K562 (cell line): ENCODE measurements around the gene MIEN1. TPM values are rescaled to one million over a fixed set of nuclear protein-coding genes. Genes with fewer than 3 reads are reported as not detected.

ENCODE experiments used
- ATAC-seq: fragments of 200-7000 bp; cut with Tn5 transposase; 3 replicates; pipeline ENCODE4 v1.9.1; 2020; ENCODE audit warnings: moderate library complexity
- BruUV-seq: library from RNA; stranded (reverse); fragments of 400-500 nt; replicated peaks from 2 replicates; lab custom pipeline; 2021; lab: Mats Ljungman, UMichigan
- CTCF ChIA-PET: fragments of 300-600 bp; formaldehyde crosslinking; extraction: SDS; loops from one replicate; lab custom pipeline; 2021; ENCODE audit warnings: low intra/inter-chr PET ratio; lab: Yijun Ruan, JAX
- POLR2A ChIA-PET: fragments of 300-600, 350-650 bp; sonication (Branson Sonifier 250); formaldehyde crosslinking; extraction: SDS; loops from one replicate; lab custom pipeline; 2021; ENCODE audit warnings: antibody characterized with exemption, inconsistent platforms; lab: Yijun Ruan, JAX
- DNase-seq, 4 experiments: peaks; one replicate each; pipeline versions ENCODE4 v3.0.0 to v3.0.0-alpha.2; 2011 to 2018; ENCODE audit warnings: low spot score in 3 of 4, mixed read lengths in 3 of 4; ENCODE audit errors: extremely low read depth in 1 of 4
- FAIRE-seq: peaks from 2 replicates; lab custom pipeline; 2011; peaks lifted over from hg19 to GRCh38; lab: Jason Lieb, UNC
- H2AFZ ChIP-seq: 2 replicates; pipeline ENCODE4 v1.6.0; 2011; ENCODE audit warnings: low read depth, low read length, control low read depth, inconsistent platforms
- H3K27ac ChIP-seq: fragments of 200-600 bp; 3 replicates; pipeline ENCODE4 v1.8.0; 2011; ENCODE audit warnings: low read depth, mild to moderate bottlenecking, control low read depth, inconsistent platforms, low read length, moderate library complexity, mixed read lengths; ENCODE audit errors: extremely low read depth
- H3K27me3 ChIP-seq, 2 experiments: fragments of 300-600 bp in 1 of 2; 2 replicates in 1 of 2; 3 replicates in 1 of 2; pipeline versions ENCODE4 v1.6.0 to v1.8.0; 2011; ENCODE audit warnings: inconsistent platforms in 2 of 2, low read length in 2 of 2, mild to moderate bottlenecking in 1 of 2, mixed read lengths in 1 of 2, moderate library complexity in 1 of 2; ENCODE audit not compliant: control insufficient read depth in 2 of 2, insufficient read depth in 2 of 2
- H3K36me3 ChIP-seq: fragments of 300-600 bp; 3 replicates; pipeline ENCODE4 v1.8.0; 2011; ENCODE audit warnings: mild to moderate bottlenecking, low read length, inconsistent platforms; ENCODE audit not compliant: control insufficient read depth, insufficient read depth
- H3K4me1 ChIP-seq, 2 experiments: fragments of 200-600 bp in 1 of 2; replicated peaks in 1 of 2; 2 replicates in 1 of 2; 3 replicates in 1 of 2; pipeline versions ENCODE4 v1.5.1 to v1.8.0; 2011; ENCODE audit warnings: inconsistent platforms in 2 of 2, low read length in 2 of 2, mild to moderate bottlenecking in 1 of 2, mixed read lengths in 1 of 2, moderate library complexity in 1 of 2; ENCODE audit not compliant: control insufficient read depth in 2 of 2, insufficient read depth in 2 of 2
- H3K4me2 ChIP-seq: 2 replicates; pipeline ENCODE4 v1.6.1; 2011; ENCODE audit warnings: low read length, control low read depth, inconsistent platforms, mixed read lengths; ENCODE audit not compliant: insufficient read depth
- H3K4me3 ChIP-seq: fragments of 200-600 bp; sonication (generic), shearing (Covaris generic); 2 replicates; pipeline ENCODE4 v1.5.1; 2016; ENCODE audit warnings: control low read depth, inconsistent platforms
- H3K79me2 ChIP-seq: fragments of 200-600 bp; 3 replicates; pipeline ENCODE4 v1.8.0; 2011; ENCODE audit warnings: low read length, inconsistent platforms; ENCODE audit not compliant: control insufficient read depth, insufficient read depth
- H3K9ac ChIP-seq, 2 experiments: 2 replicates each; pipeline versions ENCODE4 v1.6.0 to v1.6.1; 2011; ENCODE audit warnings: low read depth in 2 of 2, low read length in 2 of 2, control low read depth in 1 of 2, inconsistent platforms in 1 of 2, mild to moderate bottlenecking in 1 of 2, mixed read lengths in 1 of 2; ENCODE audit not compliant: insufficient read depth in 1 of 2
- H3K9me1 ChIP-seq: one replicate; pipeline ENCODE4 v1.6.0; 2011; ENCODE audit warnings: inconsistent platforms, mild to moderate bottlenecking, low read length, moderate library complexity; ENCODE audit not compliant: control insufficient read depth, insufficient read depth
- H3K9me3 ChIP-seq: replicated peaks from 2 replicates; pipeline ENCODE4 v1.5.1; 2011; ENCODE audit warnings: low read depth, low read length, inconsistent platforms; ENCODE audit not compliant: control insufficient read depth, insufficient read depth
- H4K20me1 ChIP-seq: replicated peaks from 2 replicates; pipeline ENCODE4 v1.6.1; 2011; ENCODE audit warnings: low read length, inconsistent platforms, mixed read lengths; ENCODE audit not compliant: control insufficient read depth, insufficient read depth
- BCOR ChIP-seq: fragments of 450-650 bp; IDR thresholded peaks from 2 replicates; pipeline ENCODE4 v1.6.1; 2016
- EP300 ChIP-seq: IDR thresholded peaks from 2 replicates; pipeline ENCODE4 v1.6.1; 2012; ENCODE audit warnings: low read length, improper control_type of control experiment
- ETV6 ChIP-seq, 3 experiments: fragments of 150-350 bp in 1 of 3; sonication (generic) in 1 of 3; formaldehyde crosslinking in 1 of 3; IDR thresholded peaks; 2 replicates each; pipeline versions ENCODE4 v1.6.1 to v1.8.0; 2014 to 2022; ENCODE audit warnings: borderline replicate concordance in 2 of 3, low read depth in 2 of 3, antibody characterized with exemption in 1 of 3, low read length in 1 of 3, mild to moderate bottlenecking in 1 of 3, missing genetic modification reagents in 1 of 3
- IFI16 ChIP-seq: fragments of 250-450 bp; sonication (Bioruptor Pico); IDR thresholded peaks from 2 replicates; pipeline ENCODE4 v2.1.2; 2022; ENCODE audit warnings: mild to moderate bottlenecking, inconsistent platforms
- PHB ChIP-seq: fragments of 250-450 bp; sonication (Bioruptor Pico); IDR thresholded peaks from 2 replicates; pipeline ENCODE4 v1.5.0; 2021
- PHF21A ChIP-seq: fragments of 450-650 bp; IDR thresholded peaks from 2 replicates; pipeline ENCODE4 v1.6.1; 2017; ENCODE audit warnings: low read depth, borderline replicate concordance
- TEAD4 ChIP-seq, 2 experiments: sonication (generic) in 1 of 2; formaldehyde crosslinking in 1 of 2; IDR thresholded peaks; 2 replicates each; pipeline versions ENCODE4 v1.6.1 to v1.8.0; 2012 to 2022; ENCODE audit warnings: borderline replicate concordance in 1 of 2, inconsistent platforms in 1 of 2, low read length in 1 of 2, mild to moderate bottlenecking in 1 of 2, missing genetic modification reagents in 1 of 2
- ZNF830 ChIP-seq: fragments of 250-450 bp; sonication (Bioruptor Pico); IDR thresholded peaks from 2 replicates; pipeline ENCODE4 v1.5.0; 2021; ENCODE audit warnings: mild to moderate bottlenecking
- WGBS: fragments of 100-300 bp; shearing (Covaris generic); methylation state at CpG from one replicate; pipeline ENCODE4 v1.1.6; 2016; ENCODE audit warnings: low coverage, mixed read lengths; ENCODE audit not compliant: insufficient coverage; ENCODE audit errors: missing lambda C conversion rate; 5-methylcytosine and 5-hydroxymethylcytosine counted together
- in situ Hi-C: fragments of 300-500 bp; cut with MboI; formaldehyde crosslinking; loops from 4 replicates; pipeline ENCODE4 v1.15.0; 2018; ENCODE audit warnings: inconsistent platforms, mixed read lengths
- intact Hi-C: fragments of 100-400 bp; cut with micrococcal nuclease; formaldehyde crosslinking; loops from 2 replicates; pipeline ENCODE4 v1.14.2; 2022
- polyA plus RNA-seq, 8 experiments: library from polyadenylated mRNA; depleted of rRNA in 4 of 8; stranded (reverse) in 5 of 8; unstranded in 3 of 8; fragments of >200 nt; fragmentation: Nextera tagmentation in 2 of 8; fragmentation: Illumina TruSeq in 1 of 8; extraction: Ambion mirVana in 2 of 8; extraction: Trizol in 1 of 8; gene quantifications; 2 replicates each; pipeline versions ENCODE4 v1.2.1 to v1.2.3, GENCODE V29; 2011 to 2014; ENCODE audit warnings: inconsistent platforms in 1 of 8, missing spikeins in 1 of 8
- total RNA-seq, 7 experiments: library from RNA; depleted of rRNA in 6 of 7; stranded (reverse); fragments of >200 nt in 6 of 7; fragmentation: Illumina TruSeq in 2 of 7; extraction: Trizol in 2 of 7; gene quantifications; 2 replicates each; pipeline versions ENCODE4 v1.2.1 to v1.2.3, GENCODE V29; 2011 to 2021; ENCODE audit warnings: low replicate concordance in 1 of 7
- TF ChIP-seq, protein P1 (sequence below): sonication (generic); formaldehyde crosslinking; IDR thresholded peaks from 2 replicates; pipeline ENCODE4 v1.9.0; 2022; ENCODE audit warnings: mild to moderate bottlenecking, missing genetic modification reagents

MIEN1 gene
- total and polyA plus RNA-seq, 9 of the 15 experiments (the other 6 are each of a cell fraction or from before 2014, with no cell fraction given) = 61.3 to 142 (median 78.9) TPM

DNA sequence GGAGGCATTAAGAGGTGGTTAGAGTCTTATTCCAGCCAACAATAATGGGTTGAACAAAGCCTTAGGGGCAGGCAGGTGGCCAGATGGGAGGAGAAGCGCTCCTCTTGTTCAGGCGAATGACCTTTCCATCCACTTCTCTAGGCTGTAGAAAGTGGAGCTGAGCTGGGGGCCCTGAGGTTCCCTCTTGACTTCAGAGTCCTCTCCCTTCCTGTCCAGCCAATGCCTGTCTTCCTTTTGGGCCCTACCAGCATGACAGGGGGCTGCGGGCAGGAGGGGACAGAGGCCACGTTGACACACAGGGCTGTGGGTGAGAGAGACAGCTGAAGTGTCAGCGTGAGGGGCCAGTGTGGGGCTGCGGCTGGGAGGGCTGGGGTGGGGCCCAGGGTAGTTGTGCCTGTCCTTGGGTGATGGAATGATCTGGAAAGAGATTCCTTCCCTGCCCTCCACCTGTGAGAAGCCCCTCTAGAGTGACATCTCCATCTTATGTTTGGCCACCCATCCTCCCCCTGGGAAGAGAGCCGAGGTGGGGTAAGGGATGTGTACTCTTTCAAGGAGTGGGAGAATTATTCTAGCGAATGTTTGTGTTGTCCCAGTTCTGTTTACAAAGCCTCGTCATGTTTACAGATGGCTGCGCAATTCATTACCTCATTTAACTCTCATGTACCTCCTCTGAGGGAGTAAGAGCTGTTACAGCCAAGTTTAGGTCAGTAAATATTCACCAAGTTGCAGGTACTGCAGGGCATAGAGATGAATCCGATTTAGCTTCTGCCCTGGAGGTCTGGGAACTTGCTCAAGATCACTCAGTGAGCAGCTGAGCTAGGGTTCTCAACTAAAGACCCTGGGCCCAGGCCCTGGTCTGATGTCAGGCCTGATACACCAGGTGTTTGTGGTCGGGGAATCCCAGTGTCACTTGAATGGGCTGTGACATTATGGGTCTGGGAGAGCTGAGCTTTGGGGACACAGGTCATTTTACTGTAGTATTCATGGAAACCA is 27.1 kb downstream of the MIEN1 start:
- CTCF ChIA-PET = no interaction called here
- DNase-seq (no peak), FAIRE-seq (no peak), ATAC-seq (peak; percentile 32; the same call in 2 of the 3 replicates)
- Histone ChIP-seq H3K4me1 (peaks cover 0 to 26% of the 10 kb centered on the region in 2 experiments; a peak in 3 of 5 replicates), H3K27me3 (no peaks in the 10 kb centered on the region; a peak in 1 of 5 replicates), H3K9me3 (no peaks in the 10 kb centered on the region), H3K79me2 (no peaks in the 10 kb centered on the region), H3K9ac (peak overlapping the region in 1 of 2 experiments; percentile 14; a peak in 1 of 4 replicates), H3K4me2 (no peak overlapping the region), H3K27ac (no peak overlapping the region), H3K4me3 (no peak overlapping the region), H3K9me1 (no peaks in the 10 kb centered on the region), H3K36me3 (no peaks in the 10 kb centered on the region), H2AFZ (no peak overlapping the region), H4K20me1 (no peaks in the 10 kb centered on the region; the same call in 1 of the 2 replicates)
- TF ChIP-seq PHB (no peak), EP300 (no peak)
- POLR2A ChIA-PET = interaction anchor here (0.6 to 2.0 kb wide), 3 partner anchors 14 to 140 kb away, joined by 3 to 10 read pairs (median 3); partner anchors contain the start of gene PGAP3
- intact Hi-C loops (no loop called here), in situ Hi-C loops (no loop called here)
- WGBS = 24% methylated on average over 12 of the region's 12 CpGs
- BruUV-seq = no TSS peak

DNA sequence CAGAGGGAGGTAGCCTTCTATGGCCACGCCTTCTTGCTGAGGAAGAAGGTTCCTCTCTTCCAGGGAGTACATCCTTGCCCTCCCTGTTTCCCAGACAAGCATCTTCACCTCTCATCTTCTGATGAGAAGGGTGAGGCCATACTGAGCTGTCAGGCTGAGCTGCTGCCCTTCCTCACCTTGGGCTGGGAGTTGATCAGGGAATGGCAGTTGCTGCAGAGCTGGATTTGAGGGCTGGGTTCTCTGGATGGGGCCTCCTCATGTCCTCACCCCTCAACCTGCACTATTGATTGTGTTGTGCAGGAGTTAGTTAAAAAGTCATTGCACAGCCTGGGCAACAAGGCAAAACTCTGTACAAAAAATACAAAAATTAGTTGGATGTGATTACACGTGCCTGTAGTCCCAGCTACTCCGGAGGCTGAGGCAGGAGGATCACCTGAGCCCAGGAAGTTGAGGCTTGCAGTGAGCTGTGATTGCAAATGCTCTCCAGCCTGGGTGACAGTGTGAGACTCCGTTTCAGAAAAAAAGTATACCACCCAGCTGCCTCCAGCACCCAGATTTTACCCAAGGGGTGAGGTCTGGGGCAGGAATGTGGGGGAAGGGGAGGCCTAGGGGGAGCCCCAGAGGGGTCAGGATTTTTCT is 28.4 kb downstream of the MIEN1 start:
- no peak overlapping the region for H3K27ac ChIP-seq
- TF ChIP-seq TEAD4 (IDR thresholded peaks at IDR 0.05; ENCODE audit: low read length) = no peak
- TF ChIP-seq TEAD4 (CRISPR knock-in tag; IDR thresholded peaks at IDR 0.05; ENCODE audit: borderline replicate concordance) = no peak
- no peak for TF ChIP-seq IFI16 (CRISPR knock-in tag)
- TF ChIP-seq, protein P1, sequence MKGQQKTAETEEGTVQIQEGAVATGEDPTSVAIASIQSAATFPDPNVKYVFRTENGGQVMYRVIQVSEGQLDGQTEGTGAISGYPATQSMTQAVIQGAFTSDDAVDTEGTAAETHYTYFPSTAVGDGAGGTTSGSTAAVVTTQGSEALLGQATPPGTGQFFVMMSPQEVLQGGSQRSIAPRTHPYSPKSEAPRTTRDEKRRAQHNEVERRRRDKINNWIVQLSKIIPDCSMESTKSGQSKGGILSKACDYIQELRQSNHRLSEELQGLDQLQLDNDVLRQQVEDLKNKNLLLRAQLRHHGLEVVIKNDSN (CRISPR knock-in tag) = no peak
- TF ChIP-seq PHF21A = no peak
- TF ChIP-seq ETV6 (IDR thresholded peaks at IDR 0.05; ENCODE audit: borderline replicate concordance in 1 of 2, low read depth in 2 of 2, low read length in 1 of 2) = no peak
- TF ChIP-seq ETV6 (CRISPR knock-in tag; IDR thresholded peaks at IDR 0.05; ENCODE audit: borderline replicate concordance) = no peak
- TF ChIP-seq ZNF830 (CRISPR knock-in tag) = no peak
- no peak for TF ChIP-seq BCOR

More for the DNA sequence above, 28.4 kb downstream of the MIEN1 start:
- Histone ChIP-seq H3K79me2 (no peaks in the 10 kb centered on the region), H3K9me1 (no peaks in the 10 kb centered on the region), H3K27me3 (no peaks in the 10 kb centered on the region; a peak in 1 of 5 replicates), H2AFZ (no peak overlapping the region), H3K9me3 (no peaks in the 10 kb centered on the region), H3K4me1 (peaks cover 0 to 26% of the 10 kb centered on the region in 2 experiments; a peak in 3 of 5 replicates), H3K4me2 (no peak overlapping the region), H3K9ac (no peak overlapping the region), H3K36me3 (no peaks in the 10 kb centered on the region), H4K20me1 (no peaks in the 10 kb centered on the region; the same call in 1 of the 2 replicates), H3K4me3 (no peak overlapping the region)
- DNase-seq = peak in 1 of 4 experiments; percentile 27
- CTCF ChIA-PET = no interaction called here
- intact Hi-C loops (no loop called here), in situ Hi-C loops (no loop called here)
- WGBS = 23% methylated on average over 4 of the region's 4 CpGs
- POLR2A ChIA-PET = no interaction called here
- FAIRE-seq = no peak
- BruUV-seq = no TSS peak
- no peak for ATAC-seq
